MG63 (cell line): ENCODE measurements around the gene EFNB3. TPM values are rescaled to one million over a fixed set of nuclear protein-coding genes. Genes with fewer than 3 reads are reported as not detected.

Source experiments
- DNase-seq: peaks from one replicate; pipeline ENCODE4 v3.0.0-alpha.2; 2020
- H3K27me3 ChIP-seq: fragments of 250-450 bp; sonication (Bioruptor Pico); 2 replicates; pipeline ENCODE4 v1.5.1; 2020; ENCODE audit warnings: mild to moderate bottlenecking, moderate library complexity
- H3K36me3 ChIP-seq: fragments of 250-450 bp; sonication (Bioruptor Pico); 2 replicates; pipeline ENCODE4 v1.5.1; 2020; ENCODE audit warnings: mild to moderate bottlenecking, moderate library complexity
- H3K4me3 ChIP-seq: fragments of 250-450 bp; sonication (Bioruptor Pico); 2 replicates; pipeline ENCODE4 v1.5.1; 2020; ENCODE audit warnings: mild to moderate bottlenecking, moderate library complexity
- H3K9me3 ChIP-seq: fragments of 250-450 bp; sonication (Bioruptor Pico); 2 replicates; pipeline ENCODE4 v1.5.1; 2020; ENCODE audit warnings: mild to moderate bottlenecking, moderate library complexity
- total RNA-seq: library from RNA; depleted of rRNA; stranded (reverse); fragments of >200 nt; shearing (Covaris generic); gene quantifications from 2 replicates; pipeline ENCODE4 v1.2.3, GENCODE V29; 2014; ENCODE audit warnings: low replicate concordance

The EFNB3 gene
- total RNA-seq, 1 experiment from 2014 or later: 0.53 TPM

DNA sequence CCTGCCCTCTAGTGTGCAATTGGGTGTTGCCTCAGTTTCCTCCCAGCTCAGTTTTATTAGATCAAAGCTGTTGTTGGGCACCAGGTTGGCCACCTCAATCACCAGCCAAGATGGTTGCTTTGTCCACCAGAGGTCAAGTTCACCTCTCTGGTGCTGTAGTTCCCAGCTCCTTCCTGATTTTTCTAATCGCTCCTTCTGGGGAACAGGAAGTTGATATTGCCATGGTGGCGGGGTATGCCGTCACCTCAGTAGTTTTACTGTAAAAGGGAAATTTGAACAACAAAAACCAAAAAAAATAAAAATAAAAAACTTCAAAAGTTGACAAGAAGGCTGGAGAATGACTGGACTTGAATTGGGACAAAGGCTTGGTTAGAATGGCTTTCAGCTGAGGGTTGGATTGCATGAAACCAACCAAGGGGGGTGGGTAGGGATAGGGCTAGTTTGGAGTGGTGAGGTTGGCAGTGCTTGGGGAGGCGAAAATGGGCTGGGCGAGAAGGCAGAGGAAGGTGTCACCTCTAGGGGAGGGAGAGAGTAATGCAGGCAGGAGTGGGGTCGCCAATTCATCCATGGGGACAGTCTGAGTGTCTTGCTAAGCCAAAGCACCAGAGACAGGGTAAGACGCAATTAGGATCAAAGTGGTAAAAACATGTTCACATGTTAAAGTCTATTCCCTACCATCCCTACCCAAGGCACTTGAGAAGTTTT is 6.2 kb downstream of the EFNB3 start:
- peaks cover 21% of the 10 kb centered on the region for H3K27me3 ChIP-seq
- DNase-seq: no peak

GRCh38 chr17:7712111-7712771 is 7.2 kb downstream of the EFNB3 start:
- peaks cover 16% of the 10 kb centered on the region for H3K27me3 ChIP-seq
- H3K36me3 ChIP-seq: no peaks in the 10 kb centered on the region
- no peak for DNase-seq
- H3K4me3 ChIP-seq: no peak overlapping the region
- no peaks in the 10 kb centered on the region for H3K9me3 ChIP-seq

More for the DNA sequence above, 6.2 kb downstream of the EFNB3 start:
- Histone ChIP-seq H3K4me3 (no peak overlapping the region), H3K9me3 (no peaks in the 10 kb centered on the region), H3K36me3 (no peaks in the 10 kb centered on the region)

GRCh38 chr17:7713782-7714181 is 8.8 kb downstream of the EFNB3 start:
- Histone ChIP-seq H3K4me3 (no peak overlapping the region), H3K36me3 (no peaks in the 10 kb centered on the region), H3K9me3 (no peaks in the 10 kb centered on the region), H3K27me3 (peaks cover 21% of the 10 kb centered on the region)
- no peak for DNase-seq

GRCh38 chr17:7714721-7715594 is 10.0 kb downstream of the EFNB3 start:
- no peak overlapping the region for H3K4me3 ChIP-seq
- H3K36me3 ChIP-seq: no peaks in the 10 kb centered on the region
- no peaks in the 10 kb centered on the region for H3K9me3 ChIP-seq
- no peak for DNase-seq
- peaks cover 31% of the 10 kb centered on the region for H3K27me3 ChIP-seq

GRCh38 chr17:7715936-7716886 is 11.2 kb downstream of the EFNB3 start:
- Histone ChIP-seq H3K36me3 (no peaks in the 10 kb centered on the region), H3K27me3 (peaks cover 35% of the 10 kb centered on the region), H3K4me3 (peak overlapping the region; percentile 63), H3K9me3 (no peaks in the 10 kb centered on the region)
- DNase-seq: no peak

DNA sequence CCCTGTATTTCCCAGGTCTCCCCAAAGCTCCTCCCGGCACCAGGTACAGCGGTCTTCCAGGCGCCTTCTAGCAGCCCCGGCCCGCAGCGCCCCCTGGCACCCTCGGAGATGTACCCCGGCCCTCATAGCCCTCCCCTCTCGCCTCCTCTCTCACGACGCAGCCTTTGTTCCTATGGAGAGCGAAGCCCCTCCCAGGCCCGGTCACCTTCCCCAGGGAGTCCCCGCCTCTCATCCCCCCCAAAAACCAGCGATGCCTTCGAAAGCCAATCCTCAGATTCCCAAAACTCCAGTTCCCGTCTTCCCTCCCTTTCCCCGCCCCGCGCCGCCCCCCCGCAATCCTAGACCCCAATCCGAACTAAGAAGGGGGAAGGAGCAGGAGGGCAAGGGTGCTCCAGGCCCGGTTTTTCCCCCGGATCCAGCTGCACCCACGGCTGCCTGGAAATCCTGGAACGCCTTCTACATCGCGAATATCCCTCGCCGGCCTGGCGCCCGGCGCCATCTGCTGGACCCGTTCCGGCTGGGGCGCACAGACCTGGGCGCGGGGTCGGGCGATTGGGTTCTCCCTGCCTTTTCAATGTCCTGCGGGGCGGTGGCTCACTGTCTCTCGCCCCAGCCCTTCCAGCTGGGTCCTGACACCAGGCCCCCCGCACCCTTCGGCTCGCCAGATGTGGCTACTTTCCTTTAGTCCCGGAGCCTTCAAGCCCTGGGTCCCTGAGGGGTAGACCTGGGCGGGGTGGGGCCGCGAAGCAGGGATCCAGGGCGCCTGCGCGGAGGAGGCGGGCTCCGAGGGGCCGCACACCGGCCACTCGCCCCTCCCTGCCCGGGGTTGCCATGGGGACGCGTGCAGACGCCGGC is 12.1 kb downstream of the EFNB3 start, which contains the start of gene DNAH2:
Gene DNAH2, plus strand, starts transcription at position 844 of the 855 bp plus-strand sequence. CDS start 1,991 bp downstream, outside the sequence.
- peak within 1 kb of the TSS; percentile 63 for H3K4me3 ChIP-seq
- DNase-seq: peak; percentile 84
- no peaks in the 10 kb centered on the region for H3K9me3 ChIP-seq
- H3K27me3 ChIP-seq: peaks cover 34% of the 10 kb centered on the region
- no peaks in the 10 kb centered on the region for H3K36me3 ChIP-seq

- Histone ChIP-seq H3K27me3 (peaks cover 38% of the 10 kb centered on the region), H3K4me3 (peak overlapping the region; percentile 63), H3K9me3 (no peaks in the 10 kb centered on the region), H3K36me3 (no peaks in the 10 kb centered on the region)
- DNase-seq: no peak
Observed at GRCh38 chr17:7717756-7718350, 12.9 kb downstream of the EFNB3 start.

GRCh38 chr17:7719661-7720060 is 14.7 kb downstream of the EFNB3 start:
- DNase-seq: no peak
- no peaks in the 10 kb centered on the region for H3K36me3 ChIP-seq
- H3K9me3 ChIP-seq: no peaks in the 10 kb centered on the region
- no peak overlapping the region for H3K4me3 ChIP-seq
- H3K27me3 ChIP-seq: peaks cover 46% of the 10 kb centered on the region

- Histone ChIP-seq H3K36me3 (no peaks in the 10 kb centered on the region), H3K27me3 (peaks cover 46% of the 10 kb centered on the region), H3K9me3 (no peaks in the 10 kb centered on the region), H3K4me3 (no peak overlapping the region)
- DNase-seq: no peak
Observed at GRCh38 chr17:7720125-7720524, 15.1 kb downstream of the EFNB3 start.

DNA sequence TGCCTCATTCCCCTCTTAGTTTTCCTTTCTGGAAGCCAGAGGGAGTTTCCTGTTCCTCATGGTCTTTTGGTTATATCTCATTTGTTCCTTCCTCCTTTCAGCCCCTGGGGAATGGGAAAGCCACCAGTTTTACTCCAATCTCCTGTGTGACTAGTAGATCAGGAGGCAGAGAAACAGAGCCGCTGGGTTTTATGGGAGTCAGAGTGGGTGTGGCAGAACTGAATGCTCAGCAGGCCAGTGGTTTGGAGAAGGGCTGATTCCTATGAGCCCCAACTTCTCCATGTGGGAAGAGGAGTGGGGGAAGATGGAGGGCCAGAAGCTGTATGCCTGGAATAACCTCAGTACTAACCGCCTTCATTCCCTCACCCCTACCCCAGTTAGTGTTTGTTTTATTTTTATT is 16.6 kb downstream of the EFNB3 start:
- H3K9me3 ChIP-seq: no peaks in the 10 kb centered on the region
- no peaks in the 10 kb centered on the region for H3K36me3 ChIP-seq
- H3K27me3 ChIP-seq: peaks cover 46% of the 10 kb centered on the region
- DNase-seq: no peak
- no peak overlapping the region for H3K4me3 ChIP-seq

DNA sequence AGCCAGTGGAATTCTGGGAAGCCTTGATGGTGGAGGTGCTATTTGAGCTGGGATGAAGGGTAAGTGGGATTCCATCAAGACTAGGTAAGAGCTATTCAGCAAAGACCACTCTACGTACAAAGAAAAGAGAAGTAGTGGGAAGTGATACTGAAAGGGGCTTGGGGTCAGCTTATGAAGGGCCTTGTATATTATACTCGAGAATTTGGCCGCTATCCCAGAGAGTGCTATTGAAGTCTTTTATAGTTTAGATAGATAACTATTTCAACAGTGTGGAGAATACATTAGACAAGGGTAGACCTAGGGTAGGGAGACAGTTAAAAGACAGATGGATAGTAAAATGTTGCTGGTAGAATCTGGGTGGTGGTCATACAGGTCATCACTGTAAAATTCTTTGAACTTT is 22.9 kb downstream of the EFNB3 start:
- Histone ChIP-seq H3K4me3 (no peak overlapping the region), H3K27me3 (peaks cover 10% of the 10 kb centered on the region), H3K9me3 (no peaks in the 10 kb centered on the region), H3K36me3 (no peaks in the 10 kb centered on the region)
- no peak for DNase-seq

DNA sequence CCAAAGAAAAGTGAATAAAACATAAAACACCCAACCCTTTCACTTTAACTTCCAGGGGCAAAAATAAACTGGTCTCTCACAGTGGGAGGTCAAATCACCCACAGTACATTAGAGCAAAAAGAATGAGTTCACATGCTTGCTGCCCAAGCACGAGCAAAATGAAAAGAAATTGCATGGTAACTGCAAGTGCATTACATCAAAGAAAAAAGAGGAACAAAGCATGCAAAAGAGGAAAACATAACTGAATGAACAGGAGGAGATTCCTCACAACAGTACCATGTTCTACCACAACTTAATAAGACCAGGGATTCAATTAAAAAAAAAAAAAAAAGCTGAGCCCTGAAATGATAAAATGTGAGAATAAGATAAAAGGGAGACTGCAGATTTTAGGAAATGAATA is 24.8 kb downstream of the EFNB3 start:
- Histone ChIP-seq H3K9me3 (no peaks in the 10 kb centered on the region), H3K4me3 (no peak overlapping the region), H3K36me3 (no peaks in the 10 kb centered on the region), H3K27me3 (no peaks in the 10 kb centered on the region; the same call in 1 of the 2 replicates)
- no peak for DNase-seq

GRCh38 chr17:7732981-7733539 is 28.1 kb downstream of the EFNB3 start:
- H3K9me3 ChIP-seq: no peaks in the 10 kb centered on the region
- DNase-seq: no peak
- H3K27me3 ChIP-seq: peaks cover 13% of the 10 kb centered on the region
- no peaks in the 10 kb centered on the region for H3K36me3 ChIP-seq
- H3K4me3 ChIP-seq: no peak overlapping the region

DNA sequence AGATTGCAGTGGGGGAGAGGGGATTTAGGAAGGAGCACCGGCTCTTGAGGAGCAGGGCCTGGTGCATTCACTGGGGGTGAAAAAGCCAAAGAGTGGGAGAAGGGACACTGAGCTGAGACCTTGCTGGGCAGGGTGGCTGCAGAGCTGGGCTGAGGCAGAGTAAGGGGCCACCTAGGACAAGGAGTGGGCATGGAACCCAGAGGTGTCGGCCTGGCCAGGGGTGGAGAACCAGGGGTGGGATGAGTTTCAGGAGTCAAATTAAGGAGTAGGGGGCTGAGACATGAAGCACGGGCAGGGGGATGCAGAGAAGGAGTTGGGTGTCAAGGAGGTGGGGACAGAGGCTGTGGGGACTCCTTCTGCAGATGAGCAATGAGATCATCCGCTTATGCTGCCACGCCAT is 32.6 kb downstream of the EFNB3 start:
- DNase-seq: no peak
- H3K9me3 ChIP-seq: no peaks in the 10 kb centered on the region
- H3K27me3 ChIP-seq: peaks cover 26% of the 10 kb centered on the region
- H3K4me3 ChIP-seq: no peak overlapping the region
- no peaks in the 10 kb centered on the region for H3K36me3 ChIP-seq

DNA sequence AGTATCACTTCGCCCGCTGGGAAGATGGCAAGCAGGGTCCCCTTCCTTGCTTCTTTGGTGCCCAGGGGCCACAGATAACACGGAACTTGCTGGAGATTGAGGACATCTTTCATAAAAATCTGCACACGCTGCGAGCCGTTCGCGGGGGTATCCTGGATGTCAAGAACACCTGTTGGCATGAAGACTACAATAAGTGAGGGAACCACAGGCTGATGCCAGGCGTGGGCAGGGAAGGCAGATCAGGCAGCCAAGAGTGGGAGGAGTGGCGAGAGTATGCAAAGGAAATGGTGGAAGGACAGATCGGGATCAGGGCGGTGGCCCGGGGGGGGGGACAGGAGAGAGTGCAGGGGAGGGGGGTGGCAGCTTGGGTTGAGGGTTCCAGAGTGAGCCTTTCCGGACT is 34.7 kb downstream of the EFNB3 start:
- DNase-seq: no peak
- H3K9me3 ChIP-seq: no peaks in the 10 kb centered on the region
- peaks cover 26% of the 10 kb centered on the region for H3K27me3 ChIP-seq

More for the DNA sequence above, 34.7 kb downstream of the EFNB3 start:
- H3K36me3 ChIP-seq: no peaks in the 10 kb centered on the region
- no peak overlapping the region for H3K4me3 ChIP-seq
